EH (cell line): ENCODE data around the gene MOGAT1.
A peak's percentile ranks its signal among the peaks of the same experiment; 100 is the strongest.

Experiments used
- DNase-seq: peaks from one replicate; pipeline ENCODE4 v3.0.0-alpha.2; 2015; ENCODE audit warnings: low read depth

MOGAT1 gene, protein sequence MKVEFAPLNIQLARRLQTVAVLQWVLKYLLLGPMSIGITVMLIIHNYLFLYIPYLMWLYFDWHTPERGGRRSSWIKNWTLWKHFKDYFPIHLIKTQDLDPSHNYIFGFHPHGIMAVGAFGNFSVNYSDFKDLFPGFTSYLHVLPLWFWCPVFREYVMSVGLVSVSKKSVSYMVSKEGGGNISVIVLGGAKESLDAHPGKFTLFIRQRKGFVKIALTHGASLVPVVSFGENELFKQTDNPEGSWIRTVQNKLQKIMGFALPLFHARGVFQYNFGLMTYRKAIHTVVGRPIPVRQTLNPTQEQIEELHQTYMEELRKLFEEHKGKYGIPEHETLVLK

DNA sequence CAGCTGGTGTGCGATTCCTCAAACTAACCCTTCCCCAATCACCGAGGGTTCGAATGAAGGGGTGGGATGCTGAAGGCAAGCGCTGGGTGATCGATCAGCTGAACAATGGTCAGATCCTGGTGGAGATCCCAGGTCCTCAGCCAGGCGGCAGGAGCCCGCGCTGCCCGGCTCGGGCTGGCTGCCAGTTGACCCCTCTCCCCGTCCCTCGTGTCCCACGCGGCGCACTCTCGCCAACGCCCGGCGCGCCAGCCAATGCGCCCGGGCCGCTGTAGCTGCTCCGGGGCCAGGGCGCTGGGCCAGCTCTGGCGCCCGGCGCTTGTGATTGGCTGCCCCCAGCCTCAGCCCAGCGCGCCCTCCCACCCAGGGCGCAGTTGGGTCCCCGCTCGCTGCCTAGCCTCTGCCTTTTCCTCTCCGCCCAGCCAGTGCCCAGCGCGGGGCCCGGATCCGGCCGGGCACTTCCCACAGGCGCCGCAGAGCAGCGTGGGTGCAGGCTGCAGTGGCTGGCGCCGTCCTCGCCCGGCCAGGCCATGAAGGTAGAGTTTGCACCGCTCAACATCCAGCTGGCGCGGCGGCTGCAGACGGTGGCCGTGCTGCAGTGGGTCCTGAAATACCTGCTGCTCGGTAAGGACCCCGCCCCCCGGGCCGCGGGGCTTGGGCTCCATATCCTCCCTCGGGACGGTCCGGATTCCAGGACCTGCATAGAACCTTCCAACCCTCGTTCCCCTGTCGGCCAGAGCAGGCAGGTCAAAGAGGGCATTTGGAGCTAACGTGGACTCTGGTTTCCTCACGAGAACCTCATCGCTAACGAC, at the start of gene MOGAT1:
Gene MOGAT1, plus strand, starts transcription at position 400 of the 809 bp plus-strand sequence. Its CDS starts 128 bp downstream, at position 528.
- DNase-seq = peak; percentile 17

DNA sequence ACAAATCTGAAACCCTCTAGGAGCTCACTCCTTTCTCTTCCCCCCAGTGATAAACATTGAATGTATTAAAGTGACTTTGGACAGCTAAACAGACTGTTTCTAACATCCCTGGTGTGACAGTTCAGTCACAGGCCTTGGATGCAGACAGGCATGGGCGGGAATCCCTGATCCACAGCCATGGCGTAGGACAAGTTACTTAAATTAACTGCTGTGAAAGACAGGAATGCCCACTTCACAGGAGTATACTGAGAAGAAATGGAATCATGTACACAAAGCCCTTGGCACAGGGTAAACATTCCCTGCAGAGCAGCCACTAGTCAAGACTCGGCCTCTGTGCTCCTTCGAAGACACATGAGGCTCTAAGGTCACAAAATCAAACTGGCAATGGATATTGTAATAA, 49.6 kb upstream of the MOGAT1 start:
- no peak for DNase-seq

DNA sequence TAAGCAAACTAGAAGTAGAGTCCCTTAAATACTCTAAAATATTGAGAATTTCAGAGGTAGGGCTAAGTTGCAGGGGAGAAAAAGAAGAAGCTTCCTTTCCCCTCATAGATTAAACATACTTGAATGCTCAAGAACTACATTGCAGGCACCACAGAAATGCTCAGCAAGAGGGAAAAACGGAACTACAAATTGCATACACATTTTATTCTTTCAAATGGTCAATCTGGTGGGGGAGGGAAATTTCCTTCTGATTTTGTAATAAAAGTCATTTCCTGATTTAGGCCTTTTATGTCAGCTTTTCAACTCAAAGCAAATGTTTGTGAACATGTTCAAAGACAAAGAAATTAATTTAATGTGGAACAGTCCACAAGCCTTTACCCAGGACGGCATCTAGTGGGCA, 48.5 kb upstream of the MOGAT1 start:
- no peak for DNase-seq

DNA sequence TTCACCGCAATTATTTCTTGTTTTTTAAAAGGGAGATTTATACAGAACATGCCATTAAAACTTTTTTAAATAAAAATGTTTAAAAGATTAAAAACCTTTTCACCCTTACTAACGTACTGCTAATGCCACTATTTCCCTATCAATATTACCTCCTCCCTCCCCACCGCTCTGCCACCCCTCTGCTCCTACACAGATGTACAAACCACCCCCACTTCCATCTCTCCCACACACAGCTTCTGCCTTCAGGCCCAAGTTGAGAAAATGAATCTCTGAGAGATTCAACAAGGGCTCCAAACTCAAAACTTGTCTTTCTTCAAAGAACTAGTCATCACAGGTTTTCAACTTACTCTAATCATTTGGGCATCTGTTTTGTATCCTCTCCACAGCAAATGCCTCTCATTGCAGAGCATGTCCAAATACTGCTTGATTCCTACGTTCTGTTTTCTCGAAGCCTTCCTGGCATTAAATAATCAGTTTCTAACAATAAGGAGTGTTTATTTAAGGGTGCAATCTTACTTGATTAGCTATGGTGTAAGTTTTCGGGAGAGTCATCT, 47.6 kb upstream of the MOGAT1 start:
- no peak for DNase-seq

DNA sequence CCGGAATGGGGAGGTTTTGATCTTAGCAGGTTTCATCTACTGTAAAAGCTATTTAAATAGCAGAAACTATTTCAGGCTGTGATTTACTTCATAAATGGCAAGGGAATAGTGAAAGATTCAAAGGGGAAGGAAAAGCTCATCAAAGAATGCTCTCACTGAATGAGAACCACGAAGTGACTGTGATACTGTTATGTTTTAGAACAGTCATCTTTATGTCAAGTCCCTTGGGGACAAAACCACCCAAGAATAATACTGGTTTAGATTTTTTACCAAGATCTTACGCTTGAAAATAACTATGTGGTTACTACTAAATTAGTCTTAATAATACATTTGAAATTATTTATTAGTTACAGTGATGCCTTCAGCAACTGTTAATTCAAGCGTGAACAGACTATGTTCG, 43.7 kb upstream of the MOGAT1 start:
- DNase-seq = no peak

DNA sequence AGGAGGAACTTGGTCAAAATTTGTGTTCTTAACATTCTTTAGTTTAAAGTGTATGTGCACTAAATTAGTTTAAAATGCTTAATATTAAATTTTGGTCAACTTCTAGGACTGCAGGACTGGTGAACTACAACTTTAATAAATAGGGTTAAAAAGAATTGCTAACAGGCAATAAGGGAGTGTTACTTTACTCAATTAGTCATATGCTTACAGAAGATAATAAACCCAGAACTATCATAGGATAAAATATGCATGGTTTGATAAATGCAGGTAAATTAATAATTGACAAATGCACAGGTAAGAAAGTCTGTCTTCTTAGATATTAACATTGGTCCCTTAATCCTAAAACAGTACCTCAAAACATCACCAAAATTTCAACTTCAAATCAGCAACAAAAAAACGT, 36.2 kb upstream of the MOGAT1 start:
- DNase-seq = no peak

DNA sequence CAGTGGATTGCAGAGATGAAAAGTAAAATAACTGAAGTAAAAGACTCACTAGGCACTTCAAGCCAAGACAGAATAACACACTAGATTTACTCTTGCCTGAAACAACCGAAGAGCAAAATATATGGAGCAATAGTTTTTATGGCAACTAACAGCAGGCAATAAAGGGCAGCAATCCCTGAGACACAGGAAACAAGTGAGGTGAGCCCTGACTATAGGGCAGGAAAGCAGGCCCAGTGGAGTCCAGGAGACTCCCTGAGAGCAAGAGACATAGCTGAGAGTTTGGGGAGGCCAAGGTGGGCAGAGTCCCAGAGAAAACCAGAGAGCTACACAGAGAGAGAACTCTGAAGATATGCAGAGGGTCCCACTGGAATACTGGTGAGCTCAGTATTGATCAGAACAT, 34.4 kb upstream of the MOGAT1 start:
- no peak for DNase-seq

DNA sequence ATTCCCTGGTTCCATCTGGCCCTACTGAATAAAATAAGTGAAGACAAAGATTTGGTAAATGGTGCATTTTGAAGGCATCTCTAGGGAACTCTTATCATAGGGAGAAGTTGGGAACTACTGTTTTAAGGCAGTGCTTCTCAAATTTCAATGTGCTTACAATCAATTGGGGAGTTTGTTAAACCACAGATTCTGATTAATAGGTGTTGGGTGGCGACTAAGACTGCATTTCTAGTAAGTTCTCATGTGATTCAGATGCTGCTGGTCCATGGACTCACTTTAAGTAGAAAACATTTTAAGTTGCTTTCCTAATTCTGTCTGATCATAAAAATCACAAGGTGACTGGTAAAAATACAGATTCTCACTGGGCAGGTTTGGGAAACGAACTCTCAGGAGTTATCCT, 30.1 kb upstream of the MOGAT1 start:
- DNase-seq = no peak

DNA sequence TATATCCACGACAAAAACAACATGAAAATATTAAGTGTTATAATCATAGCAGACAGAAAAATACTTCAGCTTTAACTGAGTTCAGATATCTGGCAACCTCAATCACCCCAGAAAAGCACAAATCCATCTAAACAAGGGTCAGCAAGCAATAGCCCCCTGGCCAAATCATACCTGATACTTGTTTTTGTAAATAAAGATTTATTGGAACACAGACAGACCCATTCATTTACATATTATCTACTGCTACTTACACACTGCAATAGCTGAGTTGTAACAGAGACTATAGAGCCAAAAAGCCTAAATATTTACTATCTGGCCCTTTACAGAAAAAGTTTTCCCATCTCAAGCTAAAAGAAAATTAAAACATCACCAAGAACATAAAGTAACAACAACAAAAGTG, 28.3 kb upstream of the MOGAT1 start:
- DNase-seq = no peak

DNA sequence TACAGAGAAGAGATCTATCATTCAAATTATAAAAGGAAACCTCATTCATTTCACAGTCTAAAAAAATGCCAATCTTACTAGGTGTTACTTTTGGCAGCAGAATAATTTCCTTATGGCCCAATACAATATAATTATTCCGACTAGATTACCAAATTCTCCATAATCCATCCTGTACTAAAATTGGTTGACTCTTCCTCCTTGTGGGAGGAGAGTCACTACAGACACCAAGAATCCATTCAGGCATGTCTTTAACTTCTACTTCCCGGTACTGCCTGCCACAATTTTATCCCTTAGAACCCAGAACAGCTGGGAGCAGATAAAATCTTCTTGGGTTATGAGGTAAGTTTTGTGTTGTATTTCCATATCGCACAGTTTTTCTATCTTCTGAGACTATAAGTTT, 25.4 kb upstream of the MOGAT1 start:
- DNase-seq = no peak

DNA sequence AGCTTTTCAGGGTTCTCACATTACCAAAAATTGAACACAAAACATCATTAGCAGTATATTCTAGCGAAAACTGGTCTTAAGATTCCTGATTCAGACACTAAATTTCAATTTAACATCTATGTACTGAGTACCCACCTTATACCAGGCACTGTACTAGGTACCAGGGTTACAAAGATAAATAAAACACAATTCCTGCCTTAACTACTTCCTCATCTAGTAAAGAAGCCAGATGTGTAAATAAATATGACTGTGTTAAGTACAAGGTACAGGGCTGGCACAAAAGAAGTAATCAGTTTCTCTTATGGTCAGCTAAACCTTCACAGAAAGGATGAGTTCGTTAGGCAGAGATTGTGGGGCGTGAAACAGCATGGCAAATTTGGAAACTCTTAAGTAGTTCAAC, 21.7 kb upstream of the MOGAT1 start:
- no peak for DNase-seq

DNA sequence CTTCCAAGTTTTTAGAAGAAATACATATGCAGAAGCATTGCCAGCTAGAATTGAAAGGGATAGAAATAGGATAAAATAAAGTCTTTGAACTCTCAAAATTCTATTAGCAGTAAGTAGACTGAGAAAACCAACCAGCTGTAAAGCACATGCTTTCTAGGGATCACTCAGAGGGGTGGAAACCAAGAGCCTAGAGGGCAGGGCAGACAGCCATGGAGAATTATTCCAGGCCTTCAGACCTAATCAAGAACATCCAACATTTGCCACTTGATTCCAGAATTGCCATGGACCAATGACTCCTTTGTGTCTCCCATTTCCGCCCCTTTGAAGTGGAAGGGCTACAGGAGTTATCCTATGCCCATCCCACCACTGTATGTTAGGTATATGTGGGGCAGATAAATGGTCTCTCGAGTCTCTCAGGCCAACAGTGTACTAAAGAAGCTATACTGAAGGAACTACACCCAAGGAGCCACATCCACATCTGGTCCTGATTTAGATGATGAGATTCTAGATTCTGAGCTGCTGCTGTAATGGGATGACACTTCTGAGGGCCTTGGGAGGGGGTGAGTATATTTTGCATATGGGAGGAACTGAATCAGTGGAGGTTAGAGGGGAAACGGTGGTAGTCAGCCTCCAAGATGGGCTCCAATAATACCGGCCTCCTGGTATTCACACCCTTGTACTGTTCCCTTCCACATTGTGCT, 19.6 kb upstream of the MOGAT1 start:
- DNase-seq = peak; percentile 73

DNA sequence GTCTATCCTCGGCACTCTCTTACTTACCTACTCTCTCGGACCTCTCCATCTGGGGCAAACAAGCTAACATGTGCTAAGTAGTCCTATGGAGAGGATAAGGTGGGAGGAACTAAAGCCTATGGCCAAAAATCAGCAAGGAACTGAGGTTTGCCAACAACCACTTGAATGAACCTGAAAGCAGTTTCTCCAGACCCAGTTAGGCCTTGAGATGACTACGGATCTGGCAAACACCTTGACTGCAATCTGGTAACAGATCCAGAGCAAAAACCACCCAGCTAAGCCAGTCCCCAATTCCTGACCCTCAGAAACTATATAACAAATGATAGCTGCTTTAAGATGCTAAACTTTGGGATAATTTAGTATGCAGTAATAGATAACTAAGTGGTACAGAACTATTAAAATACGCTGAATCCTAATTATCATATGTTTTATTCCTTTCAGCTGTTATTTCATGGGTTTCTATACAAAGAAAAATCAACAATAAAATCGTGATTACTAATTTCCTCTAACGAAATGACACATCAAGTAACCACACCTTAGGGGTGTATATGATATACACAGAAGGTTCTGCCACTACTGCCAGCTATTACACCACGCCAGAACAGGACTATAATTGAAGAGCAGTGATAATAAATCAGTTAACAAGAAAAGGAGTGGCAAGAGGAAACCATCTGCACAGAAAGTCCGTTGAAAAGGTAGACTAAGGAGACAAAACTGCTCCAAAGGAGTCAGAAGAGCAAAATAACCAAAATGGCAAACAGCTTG, 18.8 kb upstream of the MOGAT1 start:
- DNase-seq = no peak

DNA sequence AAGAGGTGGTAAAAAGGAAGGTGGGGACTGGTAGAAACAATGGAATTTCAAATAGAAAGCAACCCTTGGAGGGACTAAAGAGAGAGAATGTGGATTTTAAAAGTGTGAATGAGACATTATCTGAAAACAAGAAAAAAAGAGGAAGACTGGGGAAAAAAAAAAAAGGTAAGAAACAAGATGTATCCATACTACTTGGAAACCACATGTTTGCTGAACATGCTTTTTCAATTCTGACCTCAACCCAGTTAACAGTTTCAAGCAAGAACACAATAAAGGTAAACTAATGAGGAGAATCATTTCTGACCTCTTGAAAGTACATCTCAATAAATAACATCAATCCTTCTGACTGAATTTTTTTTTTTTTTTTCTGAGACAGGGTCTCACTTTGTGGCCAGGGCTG, 18.2 kb upstream of the MOGAT1 start:
- no peak for DNase-seq

DNA sequence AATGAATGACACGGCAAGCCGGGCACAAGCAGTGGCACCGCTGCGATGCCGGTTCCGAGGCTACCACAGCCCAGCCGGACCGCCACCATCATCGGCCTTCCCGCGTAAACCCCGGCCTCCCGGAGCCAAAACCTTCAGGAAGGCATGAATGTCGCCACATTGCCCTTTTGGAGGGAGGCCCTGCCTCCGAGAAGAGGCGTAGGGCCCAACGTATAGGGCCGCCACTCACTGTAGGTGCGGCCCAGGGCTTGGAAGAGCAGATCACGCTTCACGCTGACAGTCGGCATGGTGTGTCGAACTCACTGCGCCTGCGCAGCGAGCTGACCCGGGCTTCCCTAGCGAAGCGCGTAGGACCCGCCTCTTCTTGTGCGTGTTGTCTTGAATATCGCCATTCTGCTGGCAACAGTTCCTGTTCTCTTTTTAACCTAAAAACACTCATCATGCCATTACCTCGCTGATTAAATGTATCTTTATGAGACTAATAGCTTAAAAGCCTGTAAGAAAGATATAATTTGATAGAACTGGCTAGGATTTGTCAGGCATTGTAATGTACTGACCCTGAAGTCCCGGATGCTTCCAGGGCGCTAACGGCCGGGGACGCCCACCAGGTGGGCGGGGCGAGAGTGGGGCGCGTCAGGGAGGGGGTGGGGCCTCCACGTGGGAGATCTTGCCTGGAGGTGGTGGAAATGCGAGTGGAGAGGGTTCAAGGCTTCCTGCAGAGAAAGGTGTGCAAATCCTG, 15.5 kb upstream of the MOGAT1 start, which contains the start of gene FARSB:
Gene FARSB, minus strand, starts transcription at position 306 of the 739 bp plus-strand sequence. Its CDS starts 19 bp downstream, at position 287.
- peak; percentile 97 for DNase-seq

DNA sequence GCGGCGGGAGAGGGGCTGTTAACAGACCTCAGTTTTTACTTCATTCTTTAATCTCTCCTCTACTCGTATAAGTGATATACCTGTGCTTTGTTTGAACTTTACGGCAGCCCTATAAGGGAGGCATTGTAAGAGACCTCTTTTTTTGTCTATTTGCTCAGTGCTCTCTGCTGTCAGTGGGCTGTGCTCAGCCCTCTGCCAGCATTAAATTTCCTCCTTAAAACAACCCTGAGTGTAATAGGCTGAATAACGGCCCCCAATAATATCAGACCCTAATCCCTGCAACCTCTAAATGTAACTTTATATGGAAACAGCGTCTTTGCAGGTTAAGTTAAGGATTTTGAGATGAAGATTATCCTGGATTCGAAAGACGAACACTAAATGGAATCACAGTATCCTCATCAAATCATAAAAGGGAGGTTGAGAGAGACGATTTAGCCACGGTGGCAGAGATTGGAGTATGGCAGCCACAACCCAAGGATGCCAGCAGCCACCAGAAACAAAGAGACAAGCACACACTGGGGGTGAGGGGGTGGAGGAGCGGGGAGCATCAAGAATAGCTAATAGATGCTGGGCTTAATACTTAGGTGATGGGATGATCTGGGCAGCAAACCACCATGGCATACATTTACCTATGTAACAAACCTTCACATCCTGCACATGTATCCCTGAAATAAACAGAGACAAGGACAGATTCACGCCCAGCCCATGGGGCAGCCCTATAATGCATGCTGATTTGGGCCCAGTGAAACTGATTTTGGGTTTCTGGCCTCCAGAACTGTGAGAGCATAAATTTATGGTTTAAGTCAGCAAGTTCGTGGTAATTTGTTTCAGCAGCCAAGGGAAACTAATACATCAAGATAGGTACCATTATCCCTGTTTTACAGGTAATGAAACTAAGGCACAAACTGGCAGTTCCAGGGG, 14.7 kb upstream of the MOGAT1 start:
- peak; percentile 18 for DNase-seq

DNA sequence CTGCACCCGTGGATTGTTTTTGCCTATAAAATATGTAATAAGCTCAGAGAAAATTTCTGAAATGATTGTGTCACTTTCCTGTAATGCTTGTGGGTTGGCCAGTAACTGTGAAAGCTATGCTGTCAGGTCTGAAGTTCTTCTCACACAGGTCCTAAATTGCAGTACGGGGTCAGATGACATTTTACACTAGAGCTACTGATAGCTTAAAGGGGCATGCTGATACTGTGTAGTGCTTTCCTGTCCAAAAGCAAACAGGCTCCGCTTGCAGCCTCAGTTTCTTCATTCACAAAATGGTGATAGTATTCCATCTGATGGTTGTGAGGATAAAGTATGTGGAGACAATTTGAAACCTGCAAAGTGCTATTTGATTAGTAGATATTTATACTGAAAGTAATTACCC, 8.0 kb upstream of the MOGAT1 start:
- DNase-seq = no peak

DNA sequence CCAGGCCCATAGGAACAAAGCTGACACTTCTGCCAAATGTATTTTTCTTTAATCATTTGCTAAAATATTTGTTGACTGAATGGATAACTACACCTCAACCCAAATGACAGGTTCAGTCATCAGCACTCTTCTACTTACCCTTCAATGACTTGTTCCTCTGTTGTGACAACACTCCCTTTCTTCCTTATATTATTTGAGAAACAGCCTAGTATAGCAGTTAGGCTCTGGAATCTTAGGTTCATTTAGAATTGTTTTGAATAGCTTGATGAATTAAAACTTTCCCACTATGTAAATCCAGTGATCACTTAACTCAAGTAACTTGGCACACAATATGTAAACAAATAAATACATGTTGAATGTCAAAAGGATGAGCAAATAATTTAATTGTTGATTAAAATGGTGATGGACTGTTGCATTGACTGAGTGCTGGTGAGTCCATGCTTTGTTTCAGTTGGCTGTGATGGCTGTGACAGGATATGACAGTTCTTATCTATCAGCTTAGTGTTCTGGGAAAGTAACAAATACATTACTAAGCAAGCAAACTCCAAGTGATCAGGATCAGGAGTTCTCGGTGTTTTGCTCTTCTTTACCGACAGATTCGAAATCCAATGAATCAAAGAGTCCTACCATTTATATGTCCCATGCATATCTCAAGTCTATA, 2.8 kb upstream of the MOGAT1 start:
- no peak for DNase-seq

DNA sequence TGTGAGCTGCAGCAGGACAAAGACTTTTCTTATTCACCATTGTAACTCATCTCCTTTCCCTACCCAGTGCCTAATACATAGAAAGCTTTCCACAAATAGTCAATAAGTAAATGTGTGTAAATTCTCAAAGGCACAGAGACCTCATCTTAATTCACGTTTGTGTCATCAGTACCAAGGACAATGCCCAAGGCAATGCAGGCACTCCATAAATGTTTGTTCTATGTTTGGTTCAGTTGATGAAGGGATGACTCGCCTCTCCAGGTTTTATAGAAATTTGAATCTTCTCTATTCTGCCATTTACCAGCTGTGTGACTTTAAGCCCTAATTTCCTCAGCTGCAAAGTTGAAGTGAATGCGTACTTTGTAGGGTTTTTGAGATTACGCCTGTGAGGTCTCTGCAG, 2.1 kb upstream of the MOGAT1 start:
- peak; percentile 15 for DNase-seq
